ENCODE data around the gene CLN5.
"Not testable (repeated sequence)": the region's sequence is repeated elsewhere in the genome, so short reads cannot be mapped to it uniquely, and the experiment has no call there.

CLN5 gene

GRCh38 chr13:76991796-76992547, at the start of gene CLN5:
Gene CLN5 (plus strand): TSS chr13:76992081. CDS start chr13:76992099, 18 bp downstream.
- peak; percentile 96 for DNase-seq

GRCh38 chr13:76942363-76942762, 49.5 kb upstream of the CLN5 start:
- DNase-seq, result no peak

GRCh38 chr13:76943646-76944045, 48.2 kb upstream of the CLN5 start:
- no peak for DNase-seq

- DNase-seq, result no peak
These were observed 47.4 kb upstream of the CLN5 start for GRCh38 chr13:76944456-76944855.

- DNase-seq, result no peak
These were observed 43.7 kb upstream of the CLN5 start, which contains the start of gene ACOD1 for GRCh38 chr13:76948149-76948548. Gene ACOD1 (plus strand): TSS chr13:76948511. CDS start chr13:76948559, 48 bp downstream.

- DNase-seq, result no peak
These were observed 41.8 kb upstream of the CLN5 start for GRCh38 chr13:76950101-76950500.

- no peak for DNase-seq
These were observed 37.9 kb upstream of the CLN5 start for GRCh38 chr13:76953968-76954367.

GRCh38 chr13:76954538-76954937, 37.3 kb upstream of the CLN5 start:
- no peak for DNase-seq

- no peak for DNase-seq
These were observed 36.7 kb upstream of the CLN5 start for GRCh38 chr13:76955193-76955592.

- DNase-seq, result no peak
These were observed 36.2 kb upstream of the CLN5 start for GRCh38 chr13:76955661-76956060.

GRCh38 chr13:76958841-76959432, 32.9 kb upstream of the CLN5 start:
- no peak for DNase-seq

GRCh38 chr13:76959734-76960133, 32.1 kb upstream of the CLN5 start:
- not testable (repeated sequence) for DNase-seq

GRCh38 chr13:76965759-76966421, 26.0 kb upstream of the CLN5 start:
- no peak for DNase-seq

- no peak for DNase-seq
These were observed 24.9 kb upstream of the CLN5 start for GRCh38 chr13:76967031-76967430.

- DNase-seq, result no peak
These were observed 23.8 kb upstream of the CLN5 start for GRCh38 chr13:76968041-76968440.

GRCh38 chr13:76969488-76970365, 22.2 kb upstream of the CLN5 start:
- no peak for DNase-seq

- no peak for DNase-seq
These were observed 20.7 kb upstream of the CLN5 start for GRCh38 chr13:76971215-76971614.

GRCh38 chr13:76971851-76972829, 19.7 kb upstream of the CLN5 start:
- no peak for DNase-seq

- DNase-seq, result no peak
These were observed 17.8 kb upstream of the CLN5 start for GRCh38 chr13:76973920-76974617.

GRCh38 chr13:76974618-76974975, 17.3 kb upstream of the CLN5 start:
- no peak for DNase-seq

- no peak for DNase-seq
These were observed 16.0 kb upstream of the CLN5 start for GRCh38 chr13:76975863-76976262.
